ENCODE measurements around the gene PTPRT. TPM values are rescaled to one million over a fixed set of nuclear protein-coding genes. Genes with fewer than 3 reads are reported as not detected.
A peak's percentile ranks its signal among the peaks of the same experiment; 100 is the strongest.

Gene PTPRT
- total and polyA plus RNA-seq, 2 donors, result 0.09 to 1.9 TPM

DNA sequence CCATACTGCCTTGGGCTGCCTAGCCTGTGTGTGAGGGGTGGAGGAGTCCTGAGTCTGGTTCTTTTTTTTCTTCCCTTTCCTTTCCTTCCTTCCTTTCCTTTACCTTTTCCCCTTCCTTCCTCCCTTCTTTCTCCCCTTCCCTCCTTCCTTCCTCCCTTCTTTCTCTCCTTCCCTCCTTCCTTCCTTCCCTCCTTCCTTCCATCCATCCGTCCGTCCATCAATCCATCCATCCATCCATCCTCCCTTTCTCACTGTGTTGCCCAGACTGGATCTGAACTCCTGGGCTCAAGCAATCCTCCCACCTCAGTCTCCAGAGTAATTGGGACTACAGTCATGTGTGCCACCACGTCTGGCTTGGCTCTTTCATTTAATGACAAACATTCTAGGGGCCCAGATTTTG lies 820.8 kb downstream of the PTPRT start:
- Histone ChIP-seq H3K36me3 (ENCODE audit: insufficient read depth) (no peaks in the 10 kb centered on the region), H3K4me3 (ENCODE audit: low read depth, low read length) (no peak overlapping the region), H3K27ac (ENCODE audit: low read depth) (no peak overlapping the region), H3K4me1 (ENCODE audit: insufficient read depth) (no peaks in the 10 kb centered on the region)
- WGBS, result 79% methylated on average over 3 of the region's 3 CpGs
- DNase-seq (ENCODE audit: extremely low spot score), result no peak

- Histone ChIP-seq H3K4me1 (ENCODE audit: insufficient read depth) (no peaks in the 10 kb centered on the region), H3K4me3 (ENCODE audit: low read depth, low read length) (no peak overlapping the region), H3K27ac (ENCODE audit: low read depth) (no peak overlapping the region), H3K36me3 (ENCODE audit: insufficient read depth) (no peaks in the 10 kb centered on the region)
- WGBS, result 38% methylated on average over 6 of the region's 6 CpGs
- no peak for DNase-seq (ENCODE audit: extremely low spot score)
These were observed 823.1 kb downstream of the PTPRT start for GRCh38 chr20:42366626-42367025.

DNA sequence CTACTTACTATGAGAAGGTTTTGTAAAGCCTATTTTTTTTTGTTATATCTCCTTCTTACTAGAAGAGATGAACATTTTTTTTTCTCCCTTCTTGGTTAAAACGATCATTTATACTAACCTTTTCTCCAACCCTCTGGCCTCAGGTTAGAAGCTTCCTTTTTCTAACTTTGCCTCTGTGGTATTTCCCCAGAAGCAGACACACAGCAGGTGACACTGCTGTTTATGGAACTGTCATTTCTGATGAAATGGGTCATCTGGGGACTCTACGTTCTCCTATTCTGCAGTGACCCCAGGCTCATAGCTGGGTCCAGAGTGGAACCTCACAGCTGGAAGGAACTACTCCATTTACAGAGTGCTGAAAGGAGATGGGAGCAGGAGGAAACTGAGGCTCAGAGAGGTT lies 825.3 kb downstream of the PTPRT start:
- no peaks in the 10 kb centered on the region for H3K4me1 ChIP-seq (ENCODE audit: insufficient read depth)
- 68% methylated on average over 2 of the region's 2 CpGs for WGBS
- no peak for DNase-seq (ENCODE audit: extremely low spot score)
- H3K4me3 ChIP-seq (ENCODE audit: low read depth, low read length), result no peak overlapping the region
- no peak overlapping the region for H3K27ac ChIP-seq (ENCODE audit: low read depth)
- no peaks in the 10 kb centered on the region for H3K36me3 ChIP-seq (ENCODE audit: insufficient read depth)

DNA sequence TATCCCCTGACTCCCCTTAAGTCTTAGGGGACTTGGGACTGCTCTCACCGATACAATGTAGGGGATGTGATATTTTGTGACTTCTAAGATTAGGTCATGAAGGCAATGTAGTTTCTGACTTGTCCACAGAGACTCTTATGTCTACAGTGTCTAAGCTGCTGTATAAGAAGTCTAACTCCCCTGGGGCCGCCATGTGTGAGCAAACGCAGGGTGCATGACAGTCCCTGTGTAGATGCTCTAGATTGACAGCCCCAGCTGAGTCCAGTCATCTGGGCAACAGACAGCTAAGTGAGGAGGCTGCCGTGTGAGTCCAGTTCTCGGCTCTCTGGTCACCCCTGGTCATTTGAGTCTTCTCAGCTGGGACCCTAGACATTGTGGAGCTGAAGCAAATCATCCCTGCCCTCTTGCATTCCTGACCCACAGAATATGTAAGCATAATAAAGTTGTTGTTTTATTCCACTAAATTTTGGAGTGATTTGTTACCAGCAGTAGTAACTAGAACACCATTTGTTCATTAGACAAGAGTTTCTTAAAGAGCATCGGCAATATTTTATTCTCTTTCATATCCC lies 828.2 kb downstream of the PTPRT start:
- Histone ChIP-seq H3K27ac (ENCODE audit: low read depth) (no peak overlapping the region), H3K4me1 (ENCODE audit: insufficient read depth) (no peaks in the 10 kb centered on the region), H3K4me3 (ENCODE audit: low read depth, low read length) (no peak overlapping the region), H3K36me3 (ENCODE audit: insufficient read depth) (no peaks in the 10 kb centered on the region)
- 68% methylated on average over 6 of the region's 6 CpGs for WGBS
- DNase-seq (ENCODE audit: extremely low spot score), result no peak

DNA sequence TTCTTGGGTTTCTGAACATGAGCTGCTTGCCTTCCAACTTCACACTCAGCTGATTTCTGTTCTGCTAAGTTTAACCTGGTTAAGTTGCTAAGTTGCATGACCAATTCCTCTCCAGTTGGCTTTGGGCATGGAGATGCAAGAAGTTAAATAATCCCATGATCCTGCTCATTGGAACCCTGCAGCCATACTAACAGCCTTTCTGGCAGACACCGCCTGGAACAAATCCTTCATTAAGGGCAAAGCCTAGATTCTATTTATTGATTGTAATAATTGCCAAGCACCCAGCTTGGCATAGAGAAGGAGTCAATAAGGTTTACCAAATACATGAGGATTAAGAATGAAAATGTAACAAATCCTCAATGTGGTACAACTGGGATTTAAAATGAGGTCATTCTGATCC lies 829.1 kb downstream of the PTPRT start:
- H3K4me1 ChIP-seq (ENCODE audit: insufficient read depth), result no peaks in the 10 kb centered on the region
- 96% methylated on average over 1 of the region's 1 CpG for WGBS
- no peaks in the 10 kb centered on the region for H3K36me3 ChIP-seq (ENCODE audit: insufficient read depth)
- no peak overlapping the region for H3K4me3 ChIP-seq (ENCODE audit: low read depth, low read length)
- DNase-seq (ENCODE audit: extremely low spot score), result no peak
- no peak overlapping the region for H3K27ac ChIP-seq (ENCODE audit: low read depth)

- H3K4me3 ChIP-seq (ENCODE audit: low read depth, low read length), result no peak overlapping the region
These were observed 830.1 kb downstream of the PTPRT start for GRCh38 chr20:42359617-42360016.

GRCh38 chr20:42352096-42352495 lies 837.6 kb downstream of the PTPRT start:
- no peaks in the 10 kb centered on the region for H3K36me3 ChIP-seq (ENCODE audit: insufficient read depth)
- no peak overlapping the region for H3K27ac ChIP-seq (ENCODE audit: low read depth)
- H3K4me1 ChIP-seq (ENCODE audit: insufficient read depth), result peaks cover 1% of the 10 kb centered on the region
- 50% methylated on average over 6 of the region's 6 CpGs for WGBS
- DNase-seq (ENCODE audit: extremely low spot score), result no peak
- H3K4me3 ChIP-seq (ENCODE audit: low read depth, low read length), result no peak overlapping the region

More at GRCh38 chr20:42359617-42360016, 830.1 kb downstream of the PTPRT start:
- DNase-seq (ENCODE audit: extremely low spot score), result no peak
- no peaks in the 10 kb centered on the region for H3K4me1 ChIP-seq (ENCODE audit: insufficient read depth)
- WGBS, result 83% methylated on average over 10 of the region's 10 CpGs
- no peak overlapping the region for H3K27ac ChIP-seq (ENCODE audit: low read depth)
- no peaks in the 10 kb centered on the region for H3K36me3 ChIP-seq (ENCODE audit: insufficient read depth)

DNA sequence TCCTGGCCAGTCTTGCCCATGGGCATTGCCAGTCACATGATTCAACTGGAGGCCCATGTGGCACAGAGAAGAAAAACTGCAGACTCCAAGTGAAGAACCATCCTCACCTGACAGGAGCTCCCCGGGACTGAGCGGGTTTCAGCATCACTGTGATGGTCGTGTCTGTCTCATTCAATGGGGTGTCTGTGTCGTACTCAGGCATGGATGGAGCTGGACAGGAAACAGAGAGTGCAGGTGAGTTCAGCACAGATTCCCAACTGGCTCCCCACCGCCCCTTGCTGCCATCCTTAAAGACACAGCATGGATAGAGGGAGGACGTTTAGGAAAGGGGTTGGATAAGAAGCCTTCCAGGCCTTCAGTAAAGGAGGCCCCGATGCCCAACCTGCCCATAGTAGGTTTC lies 839.2 kb downstream of the PTPRT start:
- 80% methylated on average over 7 of the region's 7 CpGs for whole genome bisulfite sequencing
- no peak for DNase-seq (ENCODE audit: extremely low spot score)

GRCh38 chr20:42346189-42347170 lies 843.2 kb downstream of the PTPRT start:
- H3K4me1 ChIP-seq (ENCODE audit: insufficient read depth), result no peaks in the 10 kb centered on the region
- WGBS, result 93% methylated on average over 10 of the region's 10 CpGs
- H3K27ac ChIP-seq (ENCODE audit: low read depth), result no peak overlapping the region
- no peaks in the 10 kb centered on the region for H3K36me3 ChIP-seq (ENCODE audit: insufficient read depth)
- no peak for DNase-seq (ENCODE audit: extremely low spot score)
- no peak overlapping the region for H3K4me3 ChIP-seq (ENCODE audit: low read depth, low read length)

More for the DNA sequence above, 839.2 kb downstream of the PTPRT start:
- Histone ChIP-seq H3K27ac (ENCODE audit: low read depth) (no peak overlapping the region), H3K36me3 (ENCODE audit: insufficient read depth) (no peaks in the 10 kb centered on the region), H3K4me1 (ENCODE audit: insufficient read depth) (peaks cover 1% of the 10 kb centered on the region), H3K4me3 (ENCODE audit: low read depth, low read length) (no peak overlapping the region)

DNA sequence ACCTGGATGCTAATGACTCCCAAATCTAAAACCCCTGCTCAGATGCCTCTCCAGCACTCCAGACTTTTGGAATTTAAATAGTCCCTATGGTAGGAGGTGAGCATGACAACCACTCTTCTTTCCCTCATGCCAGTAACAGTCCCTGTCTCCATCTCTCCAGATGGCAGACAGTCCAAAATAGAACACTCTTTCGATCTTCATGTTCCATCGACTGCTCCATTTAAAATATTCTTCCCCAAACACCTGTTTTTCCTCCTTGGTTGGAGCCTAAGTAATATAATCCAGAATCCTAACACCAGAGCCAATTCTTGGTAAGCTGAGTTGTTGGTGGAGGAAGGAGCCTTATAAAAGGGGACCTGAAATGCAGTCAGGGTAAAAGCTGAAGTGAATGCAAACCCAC lies 848.1 kb downstream of the PTPRT start:
- WGBS, result 92% methylated on average over 2 of the region's 2 CpGs

DNA sequence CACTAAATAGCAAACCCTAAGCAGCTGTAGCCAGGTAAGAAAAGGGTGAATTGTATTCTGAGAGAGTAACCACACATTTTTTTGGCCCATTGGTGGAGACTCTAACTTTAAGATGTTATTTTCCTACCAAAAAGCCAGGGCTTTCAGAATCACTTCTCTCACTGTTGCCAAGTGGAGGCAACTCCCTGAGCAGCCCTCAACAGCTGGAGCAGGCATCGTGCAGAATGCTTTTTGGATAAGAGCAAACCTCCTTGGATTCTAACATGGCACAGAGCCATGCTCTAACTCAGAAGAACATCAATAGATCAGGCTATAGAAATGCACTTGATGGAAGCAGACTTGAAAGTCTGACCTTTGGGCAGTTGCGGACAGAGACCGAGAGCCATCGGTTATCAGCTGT lies 849.3 kb downstream of the PTPRT start:
- no peak overlapping the region for H3K27ac ChIP-seq (ENCODE audit: low read depth)
- H3K4me1 ChIP-seq (ENCODE audit: insufficient read depth), result no peaks in the 10 kb centered on the region
- no peaks in the 10 kb centered on the region for H3K36me3 ChIP-seq (ENCODE audit: insufficient read depth)
- DNase-seq (ENCODE audit: extremely low spot score), result no peak
- WGBS, result 64% methylated on average over 4 of the region's 4 CpGs
- no peak overlapping the region for H3K4me3 ChIP-seq (ENCODE audit: low read depth, low read length)

More for the DNA sequence above, 848.1 kb downstream of the PTPRT start:
- H3K4me1 ChIP-seq (ENCODE audit: insufficient read depth), result no peaks in the 10 kb centered on the region
- H3K36me3 ChIP-seq (ENCODE audit: insufficient read depth), result no peaks in the 10 kb centered on the region
- no peak for DNase-seq (ENCODE audit: extremely low spot score)
- H3K4me3 ChIP-seq (ENCODE audit: low read depth, low read length), result no peak overlapping the region
- H3K27ac ChIP-seq (ENCODE audit: low read depth), result no peak overlapping the region

- 45% methylated on average over 5 of the region's 5 CpGs for WGBS
- Histone ChIP-seq H3K4me1 (ENCODE audit: insufficient read depth) (no peaks in the 10 kb centered on the region), H3K4me3 (ENCODE audit: low read depth, low read length) (no peak overlapping the region), H3K36me3 (ENCODE audit: insufficient read depth) (no peaks in the 10 kb centered on the region), H3K27ac (ENCODE audit: low read depth) (no peak overlapping the region)
- peak; percentile 50 for DNase-seq (ENCODE audit: extremely low spot score)
These were observed 851.2 kb downstream of the PTPRT start for GRCh38 chr20:42338294-42339201.

DNA sequence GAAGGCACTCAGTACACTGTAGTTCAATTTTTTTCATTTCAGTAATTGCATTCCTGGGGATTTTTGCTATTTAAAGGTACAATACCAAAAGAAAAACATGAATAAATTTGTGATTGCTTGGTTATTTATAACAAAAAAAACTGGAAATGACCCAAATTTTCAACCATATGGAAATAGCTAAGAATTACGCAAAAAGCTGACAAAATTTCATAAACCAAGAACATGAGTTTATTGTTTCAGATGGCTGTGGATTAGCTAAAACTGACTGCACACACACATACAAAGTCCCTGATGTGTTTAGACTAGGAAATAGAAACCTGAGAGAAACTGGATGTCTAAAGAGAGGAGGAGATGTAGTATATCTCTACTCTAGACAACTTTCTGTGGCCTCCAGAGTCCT lies 853.1 kb downstream of the PTPRT start:
- no peak overlapping the region for H3K4me3 ChIP-seq (ENCODE audit: low read depth, low read length)
- 50% methylated on average over 1 of the region's 1 CpG for WGBS

More for the DNA sequence above, 853.1 kb downstream of the PTPRT start:
- Histone ChIP-seq H3K4me1 (ENCODE audit: insufficient read depth) (no peaks in the 10 kb centered on the region), H3K27ac (ENCODE audit: low read depth) (no peak overlapping the region), H3K36me3 (ENCODE audit: insufficient read depth) (no peaks in the 10 kb centered on the region)
- no peak for DNase-seq (ENCODE audit: extremely low spot score)

Data from urinary bladder (tissue), 4 donors.